Upper lobe of left lung (tissue), 6 donors: ENCODE results near the gene PCGF3. TPM values are rescaled to one million over a fixed set of nuclear protein-coding genes. Genes with fewer than 3 reads are reported as not detected.
A peak's percentile ranks its signal among the peaks of the same experiment; 100 is the strongest.

Experiments
- ATAC-seq, 2 donors: fragments of 200-7000 bp; cut with Tn5 transposase; one replicate each; pipeline ENCODE4 v1.9.1; 2022; ENCODE audit warnings: mild to moderate bottlenecking in 2 of 2, moderate library complexity in 2 of 2; ENCODE audit not compliant: low FRiP score in 2 of 2
- DNase-seq, 2 donors: peaks; one replicate each; pipeline ENCODE4 v3.0.0-alpha.2; 2019 to 2020
- H3K27ac ChIP-seq, 4 donors: fragments of 200-600 bp; sonication (generic); one replicate each; pipeline ENCODE4 v1.5.1; 2016 to 2019
- H3K27me3 ChIP-seq, 4 donors: fragments of 200-600 bp; sonication (generic); one replicate each; pipeline ENCODE4 v1.5.1; 2017 to 2019
- H3K36me3 ChIP-seq, 4 donors: fragments of 200-600 bp; sonication (generic); one replicate each; pipeline ENCODE4 v1.5.1; 2016 to 2019
- H3K4me1 ChIP-seq, 4 donors: fragments of 200-600 bp; sonication (generic); one replicate each; pipeline ENCODE4 v1.5.1; 2018 to 2019
- H3K4me3 ChIP-seq, 4 donors: fragments of 200-600 bp; sonication (generic); one replicate each; pipeline ENCODE4 v1.5.1; 2017 to 2019; ENCODE audit warnings: mild to moderate bottlenecking in 2 of 4, moderate library complexity in 1 of 4
- H3K9me3 ChIP-seq, 4 donors: fragments of 200-600 bp; sonication (generic); one replicate each; pipeline ENCODE4 v1.5.1; 2018 to 2019
- CTCF ChIP-seq, 6 experiments: fragments of 450-650 bp in 4 of 6; fragments of 200-600 bp in 2 of 6; sonication (generic) in 2 of 6; IDR thresholded peaks; one replicate each; pipeline ENCODE4 v1.5.1; 2016 to 2019; ENCODE audit warnings: antibody characterized with exemption in 6 of 6
- EP300 ChIP-seq, 4 donors: sonication (generic); formaldehyde crosslinking; IDR thresholded peaks; one replicate each; pipeline ENCODE4 v1.5.1; 2017; ENCODE audit warnings: antibody characterized with exemption in 4 of 4, control low read depth in 2 of 4
- POLR2A ChIP-seq, 4 donors: fragments of 450-650 bp; IDR thresholded peaks; one replicate each; pipeline ENCODE4 v1.5.1; 2016 to 2017; ENCODE audit warnings: antibody characterized with exemption in 4 of 4, mild to moderate bottlenecking in 2 of 4
- POLR2AphosphoS5 ChIP-seq, 2 donors: sonication (generic); formaldehyde crosslinking; IDR thresholded peaks; one replicate each; pipeline ENCODE4 v1.5.1; 2017; ENCODE audit warnings: antibody characterized with exemption in 2 of 2
- WGBS, 2 donors: methylation state at CpG; one replicate each; pipeline ENCODE4 v1.1.5; 2017 to 2018; 5-methylcytosine and 5-hydroxymethylcytosine counted together
- total RNA-seq, 6 donors: library from RNA; depleted of rRNA in 4 of 6; stranded (reverse); fragments of >200 nt in 4 of 6; gene quantifications; one replicate each; pipeline versions ENCODE4 v1.1.0 to v1.2.1, GENCODE V29; 2016 to 2021
- donor health status: DM: no; HTN: no; CAD: no; lungs with moderate emphysema.
- donor health status: DM: no; HTN: yes; CAD: no; lungs with severe emphysema.

PCGF3 gene
- total RNA-seq, 6 donors from 2014 or later, result 36.4 to 150 (median 41.0) TPM

GRCh38 chr4:740656-741282, 35.1 kb downstream of the PCGF3 start:
- H3K36me3 ChIP-seq, result peaks cover 4 to 63% (median 45%) of the 10 kb centered on the region in 4 donors
- WGBS, 2 donors, result 69 to 82% methylated on average over 19 of the region's 19 CpGs
- ATAC-seq (no peak), DNase-seq (peak in 1 of 2 donors; percentile 50)
- H3K27me3 ChIP-seq, result no peaks in the 10 kb centered on the region
- no peaks in the 10 kb centered on the region for H3K4me1 ChIP-seq
- no peak overlapping the region for H3K4me3 ChIP-seq
- no peak overlapping the region for H3K27ac ChIP-seq
- no peaks in the 10 kb centered on the region for H3K9me3 ChIP-seq
- TF ChIP-seq EP300 (IDR thresholded peaks at IDR 0.05) (no peak), CTCF (IDR thresholded peaks at IDR 0.05) (no peak), POLR2A (IDR thresholded peaks at IDR 0.05) (no peak), POLR2AphosphoS5 (IDR thresholded peaks at IDR 0.05) (no peak)

- H3K27me3 ChIP-seq, result no peaks in the 10 kb centered on the region
- no peak overlapping the region for H3K27ac ChIP-seq
- WGBS, 2 donors, result 84 to 90% methylated on average over 21 of the region's 21 CpGs
- ATAC-seq (peak in 1 of 2 donors; percentile 15), DNase-seq (peak in 1 of 2 donors; percentile 16)
- H3K36me3 ChIP-seq, result peaks cover 4 to 51% (median 34%) of the 10 kb centered on the region in 4 donors
- H3K4me3 ChIP-seq, result no peak overlapping the region
- no peaks in the 10 kb centered on the region for H3K4me1 ChIP-seq
- TF ChIP-seq EP300 (IDR thresholded peaks at IDR 0.05) (no peak), POLR2A (IDR thresholded peaks at IDR 0.05) (no peak), POLR2AphosphoS5 (IDR thresholded peaks at IDR 0.05) (no peak), CTCF (IDR thresholded peaks at IDR 0.05) (no peak)
- H3K9me3 ChIP-seq, result no peaks in the 10 kb centered on the region
These were observed 36.6 kb downstream of the PCGF3 start for GRCh38 chr4:742096-742741.

GRCh38 chr4:742742-743311, 37.2 kb downstream of the PCGF3 start:
- Histone ChIP-seq H3K36me3 (peaks cover 4 to 47% (median 29%) of the 10 kb centered on the region in 4 donors), H3K4me1 (no peaks in the 10 kb centered on the region), H3K27me3 (no peaks in the 10 kb centered on the region), H3K4me3 (no peak overlapping the region), H3K9me3 (no peaks in the 10 kb centered on the region), H3K27ac (no peak overlapping the region)
- DNase-seq (peak; percentile 58 to 85), ATAC-seq (peak; percentile 90 to 93)
- 65 to 77% methylated on average over 11 to 24 of the region's 26 CpGs for WGBS, 2 donors
- TF ChIP-seq CTCF (IDR thresholded peaks at IDR 0.05) (peak; percentile 86 to 94 (median 88)), EP300 (IDR thresholded peaks at IDR 0.05) (no peak), POLR2A (IDR thresholded peaks at IDR 0.05) (no peak), POLR2AphosphoS5 (IDR thresholded peaks at IDR 0.05) (no peak)

GRCh38 chr4:743463-744211, 38.0 kb downstream of the PCGF3 start:
- Histone ChIP-seq H3K9me3 (no peaks in the 10 kb centered on the region), H3K36me3 (peaks cover 0 to 47% (median 25%) of the 10 kb centered on the region in 4 donors), H3K4me1 (no peaks in the 10 kb centered on the region), H3K4me3 (no peak overlapping the region), H3K27me3 (no peaks in the 10 kb centered on the region), H3K27ac (no peak overlapping the region)
- no peak for TF ChIP-seq CTCF (IDR thresholded peaks at IDR 0.05)
- TF ChIP-seq POLR2A (IDR thresholded peaks at IDR 0.05), result no peak
- DNase-seq, result peak in 1 of 2 donors; percentile 32
- 77 to 81% methylated on average over 22 of the region's 22 CpGs for WGBS, 2 donors
- ATAC-seq, result peak; percentile 17 to 19
